GM23338 (cell line): ENCODE measurements around the gene SNUPN. TPM values are rescaled to one million over a fixed set of nuclear protein-coding genes. Genes with fewer than 3 reads are reported as not detected.
A peak's percentile ranks its signal among the peaks of the same experiment; 100 is the strongest.

Experiments used
- ATAC-seq: fragments of 200-7000 bp; cut with Tn5 transposase; 3 replicates; pipeline ENCODE4 v1.9.1; 2020
- DNase-seq: peaks from one replicate; pipeline ENCODE4 v3.0.0-alpha.2; 2015; ENCODE audit warnings: low spot score
- H2AFZ ChIP-seq: fragments of 200-600 bp; sonication (generic); 2 replicates; pipeline ENCODE4 v1.8.0; 2016; ENCODE audit warnings: antibody characterized with exemption, mild to moderate bottlenecking, moderate library complexity
- H3F3A ChIP-seq: fragments of 200-600 bp; sonication (generic); replicated peaks from 2 replicates; pipeline ENCODE4 v1.8.0; 2017; ENCODE audit warnings: antibody characterized with exemption, mixed run types, low read depth
- H3K27ac ChIP-seq: fragments of 200-600 bp; sonication (generic); 2 replicates; pipeline ENCODE4 v1.6.1; 2016; ENCODE audit warnings: low read depth
- H3K27me3 ChIP-seq: fragments of 200-600 bp; sonication (generic); 2 replicates; pipeline ENCODE4 v1.8.0; 2016; ENCODE audit warnings: mild to moderate bottlenecking, mixed run types, moderate library complexity; ENCODE audit not compliant: insufficient read depth
- H3K36me3 ChIP-seq: fragments of 200-600 bp; sonication (generic); 2 replicates; pipeline ENCODE4 v1.8.0; 2016; ENCODE audit warnings: mild to moderate bottlenecking; ENCODE audit not compliant: insufficient read depth
- H3K4me1 ChIP-seq: fragments of 200-600 bp; sonication (generic); 2 replicates; pipeline ENCODE4 v1.8.0; 2016; ENCODE audit warnings: mild to moderate bottlenecking, moderate library complexity; ENCODE audit not compliant: insufficient read depth
- H3K4me2 ChIP-seq: fragments of 200-600 bp; sonication (generic); 2 replicates; pipeline ENCODE4 v1.7.1; 2017; ENCODE audit warnings: mixed run types
- H3K4me3 ChIP-seq: fragments of 200-600 bp; sonication (generic); 2 replicates; pipeline ENCODE4 v1.6.1; 2016; ENCODE audit warnings: mixed run types
- H3K79me2 ChIP-seq: fragments of 200-600 bp; sonication (generic); replicated peaks from 2 replicates; pipeline ENCODE4 v1.8.0; 2017; ENCODE audit warnings: mild to moderate bottlenecking; ENCODE audit not compliant: insufficient read depth
- H3K9me2 ChIP-seq: fragments of 200-600 bp; sonication (generic); 2 replicates; pipeline ENCODE4 v1.8.0; 2017; ENCODE audit not compliant: insufficient read depth
- H4K20me1 ChIP-seq: fragments of 200-600 bp; sonication (generic); replicated peaks from 2 replicates; pipeline ENCODE4 v1.8.0; 2017; ENCODE audit warnings: mild to moderate bottlenecking; ENCODE audit not compliant: insufficient read depth
- H3K27ac Mint-ChIP-seq: 2 replicates; pipeline ENCODE4 v1.8.0; 2020; ENCODE audit warnings: inconsistent platforms, mild to moderate bottlenecking, moderate library complexity, mixed read lengths
- H3K27me3 Mint-ChIP-seq: 3 replicates; pipeline ENCODE4 v1.8.0; 2022; ENCODE audit warnings: low read depth, mild to moderate bottlenecking, moderate library complexity, mixed read lengths, inconsistent platforms; ENCODE audit not compliant: insufficient read depth, poor library complexity
- H3K36me3 Mint-ChIP-seq: 3 replicates; pipeline ENCODE4 v1.8.0; 2021; ENCODE audit warnings: low read depth, mild to moderate bottlenecking, inconsistent platforms, moderate library complexity, mixed read lengths
- H3K4me1 Mint-ChIP-seq: 3 replicates; pipeline ENCODE4 v1.8.0; 2020; ENCODE audit warnings: mild to moderate bottlenecking, inconsistent platforms, mixed read lengths
- H3K4me3 Mint-ChIP-seq: 3 replicates; pipeline ENCODE4 v1.8.0; 2021; ENCODE audit warnings: moderate library complexity, mild to moderate bottlenecking, inconsistent platforms, mixed read lengths
- H3K9me3 Mint-ChIP-seq: 3 replicates; pipeline ENCODE4 v1.8.0; 2020; ENCODE audit warnings: moderate library complexity, mild to moderate bottlenecking, inconsistent platforms, mixed read lengths
- CREB1 ChIP-seq: fragments of 250-450 bp; sonication (Bioruptor Pico); IDR thresholded peaks from 2 replicates; pipeline ENCODE4 v1.5.0; 2020; ENCODE audit warnings: low read depth, mild to moderate bottlenecking, moderate library complexity
- ETS1 ChIP-seq: IDR thresholded peaks from 2 replicates; pipeline ENCODE4 v1.6.1; 2016; ENCODE audit warnings: antibody characterized with exemption
- EZH2 ChIP-seq: fragments of 200-600 bp; sonication (generic); IDR thresholded peaks from one replicate; pipeline ENCODE4 v1.8.0; 2017; ENCODE audit warnings: antibody characterized with exemption, mild to moderate bottlenecking, low read depth; ENCODE audit not compliant: unreplicated experiment
- EZH2phosphoT487 ChIP-seq: fragments of 200-600 bp; sonication (generic); IDR thresholded peaks from one replicate; pipeline ENCODE4 v1.8.1; 2018; ENCODE audit warnings: antibody characterized with exemption; ENCODE audit not compliant: unreplicated experiment
- JUNB ChIP-seq: IDR thresholded peaks from one replicate; pipeline ENCODE4 v1.6.1; 2016; ENCODE audit warnings: antibody characterized with exemption; ENCODE audit not compliant: unreplicated experiment
- NANOG ChIP-seq: IDR thresholded peaks from 2 replicates; pipeline ENCODE4 v1.6.1; 2016; ENCODE audit warnings: antibody characterized with exemption, borderline replicate concordance
- POLR2AphosphoS5 ChIP-seq: IDR thresholded peaks from 2 replicates; pipeline ENCODE4 v1.6.1; 2016; ENCODE audit warnings: antibody characterized with exemption, low read depth
- REST ChIP-seq: IDR thresholded peaks from one replicate; pipeline ENCODE4 v1.6.1; 2018; ENCODE audit warnings: antibody characterized with exemption; ENCODE audit not compliant: unreplicated experiment
- STAT1 ChIP-seq: IDR thresholded peaks from one replicate; pipeline ENCODE4 v1.6.1; 2016; ENCODE audit warnings: antibody characterized with exemption; ENCODE audit not compliant: unreplicated experiment
- ZNF114 ChIP-seq: fragments of 250-450 bp; sonication (Bioruptor Pico); IDR thresholded peaks from 2 replicates; pipeline ENCODE4 v1.5.0; 2020; ENCODE audit warnings: mild to moderate bottlenecking, moderate library complexity
- ZNF331 ChIP-seq: fragments of 250-450 bp; sonication (Bioruptor Pico); IDR thresholded peaks from 2 replicates; pipeline ENCODE4 v1.5.0; 2020; ENCODE audit warnings: low read depth, mild to moderate bottlenecking, moderate library complexity
- polyA plus RNA-seq: library from polyadenylated mRNA; unstranded; fragments of >200 nt; fragmentation: Nextera tagmentation; extraction: Ambion mirVana; gene quantifications from 2 replicates; pipeline ENCODE4 v1.2.1, GENCODE V29; 2016
- total RNA-seq: library from RNA; depleted of rRNA; stranded (reverse); fragments of >200 nt; shearing (Covaris generic); gene quantifications from 2 replicates; pipeline ENCODE4 v1.2.3, GENCODE V29; 2014
- TF ChIP-seq, protein P1 (sequence below), 2 experiments: fragments of 200-600 bp in 1 of 2; sonication (generic) in 1 of 2; conservative IDR thresholded peaks; 2 replicates each; pipeline versions ENCODE4 v1.5.1 to v1.6.1; 2016 to 2017; ENCODE audit warnings: antibody characterized with exemption in 2 of 2, low read depth in 2 of 2, mild to moderate bottlenecking in 2 of 2, moderate library complexity in 1 of 2

Gene SNUPN
- total and polyA plus RNA-seq, 2 experiments from 2014 or later, result 20.5 to 27.7 TPM

GRCh38 chr15:75646944-75647364, 21.4 kb upstream of the SNUPN start:
- Histone ChIP-seq H3F3A (peaks cover 31% of the 10 kb centered on the region), H3K36me3 (no peaks in the 10 kb centered on the region), H3K9me2 (no peaks in the 10 kb centered on the region), H2AFZ (peak overlapping the region; percentile 95), H3K4me2 (peak overlapping the region; percentile 99), H3K79me2 (peaks cover 34% of the 10 kb centered on the region), H3K27me3 (peaks cover 17% of the 10 kb centered on the region), H4K20me1 (peaks cover 12% of the 10 kb centered on the region; the same call in 1 of the 2 replicates), H3K27ac (no peak overlapping the region), H3K4me1 (peaks cover 27% of the 10 kb centered on the region), H3K4me3 (peak overlapping the region; percentile 96)
- Mint-ChIP-seq H3K4me1 (peaks cover 47% of the 10 kb centered on the region), H3K27me3 (peaks cover 39% of the 10 kb centered on the region), H3K36me3 (peaks cover 27% of the 10 kb centered on the region), H3K27ac (no peak overlapping the region), H3K9me3 (no peaks in the 10 kb centered on the region; the same call in 2 of the 3 replicates), H3K4me3 (peak overlapping the region; percentile 82)
- ATAC-seq (peak; percentile 15), DNase-seq (peak; percentile 32)
- no peak for TF ChIP-seq CREB1
- TF ChIP-seq JUNB, result no peak
- TF ChIP-seq, protein P1, sequence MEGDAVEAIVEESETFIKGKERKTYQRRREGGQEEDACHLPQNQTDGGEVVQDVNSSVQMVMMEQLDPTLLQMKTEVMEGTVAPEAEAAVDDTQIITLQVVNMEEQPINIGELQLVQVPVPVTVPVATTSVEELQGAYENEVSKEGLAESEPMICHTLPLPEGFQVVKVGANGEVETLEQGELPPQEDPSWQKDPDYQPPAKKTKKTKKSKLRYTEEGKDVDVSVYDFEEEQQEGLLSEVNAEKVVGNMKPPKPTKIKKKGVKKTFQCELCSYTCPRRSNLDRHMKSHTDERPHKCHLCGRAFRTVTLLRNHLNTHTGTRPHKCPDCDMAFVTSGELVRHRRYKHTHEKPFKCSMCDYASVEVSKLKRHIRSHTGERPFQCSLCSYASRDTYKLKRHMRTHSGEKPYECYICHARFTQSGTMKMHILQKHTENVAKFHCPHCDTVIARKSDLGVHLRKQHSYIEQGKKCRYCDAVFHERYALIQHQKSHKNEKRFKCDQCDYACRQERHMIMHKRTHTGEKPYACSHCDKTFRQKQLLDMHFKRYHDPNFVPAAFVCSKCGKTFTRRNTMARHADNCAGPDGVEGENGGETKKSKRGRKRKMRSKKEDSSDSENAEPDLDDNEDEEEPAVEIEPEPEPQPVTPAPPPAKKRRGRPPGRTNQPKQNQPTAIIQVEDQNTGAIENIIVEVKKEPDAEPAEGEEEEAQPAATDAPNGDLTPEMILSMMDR (conservative IDR thresholded peaks at IDR 0.05; ENCODE audit: low read depth in 2 of 2), result no peak
- no peak for TF ChIP-seq ZNF331
- TF ChIP-seq EZH2phosphoT487, result no peak
- TF ChIP-seq ZNF114, result no peak
- TF ChIP-seq NANOG, result no peak
- TF ChIP-seq ETS1, result no peak
- no peak for TF ChIP-seq EZH2

GRCh38 chr15:75646112-75646943, 20.8 kb upstream of the SNUPN start:
- Histone ChIP-seq H3F3A (peaks cover 33% of the 10 kb centered on the region), H3K27ac (no peak overlapping the region), H3K79me2 (peaks cover 28% of the 10 kb centered on the region), H4K20me1 (peaks cover 9% of the 10 kb centered on the region; the same call in 1 of the 2 replicates), H3K27me3 (peaks cover 17% of the 10 kb centered on the region), H3K4me1 (peaks cover 27% of the 10 kb centered on the region), H3K36me3 (no peaks in the 10 kb centered on the region), H3K4me3 (peak overlapping the region; percentile 96), H3K9me2 (no peaks in the 10 kb centered on the region), H3K4me2 (peak overlapping the region; percentile 99), H2AFZ (peak overlapping the region; percentile 95; the same call in 1 of the 2 replicates)
- DNase-seq, result no peak
- H3K4me3 Mint-ChIP-seq, result peak overlapping the region; percentile 82
- no peak for ATAC-seq
- H3K36me3 Mint-ChIP-seq, result peaks cover 25% of the 10 kb centered on the region
- H3K9me3 Mint-ChIP-seq, result no peaks in the 10 kb centered on the region; the same call in 2 of the 3 replicates
- H3K27me3 Mint-ChIP-seq, result peaks cover 38% of the 10 kb centered on the region
- peaks cover 41% of the 10 kb centered on the region for H3K4me1 Mint-ChIP-seq
- H3K27ac Mint-ChIP-seq, result no peak overlapping the region
- TF ChIP-seq EZH2phosphoT487 (no peak), EZH2 (no peak), STAT1 (no peak), ETS1 (no peak), POLR2AphosphoS5 (no peak), REST (no peak), ZNF114 (no peak)
